ENCODE data around the gene INS.

INS gene

GRCh38 chr11:2160736-2161259, at the start of gene INS:
Gene INS, minus strand, starts transcription at chr11:2161209. Its CDS starts 238 bp downstream, at chr11:2160971.
- Histone ChIP-seq H3K4me1 (ENCODE audit: control insufficient read depth in 5 of 5, insufficient read depth in 5 of 5, low read length in 5 of 5) (peaks cover 0 to 2% (median 0%) of the 10 kb centered on the region in 5 donors), H3K9ac (ENCODE audit: low read length in 5 of 5) (no peak within 1 kb of the TSS), H3K9me3 (ENCODE audit: control insufficient read depth in 5 of 5, low read length in 5 of 5) (no peaks in the 10 kb centered on the region), H3K36me3 (ENCODE audit: control insufficient read depth in 5 of 5, insufficient read depth in 5 of 5, low read length in 5 of 5) (no peaks in the 10 kb centered on the region), H3K27me3 (ENCODE audit: control insufficient read depth in 5 of 5, insufficient read depth in 4 of 5, low read length in 5 of 5) (peaks cover 16 to 44% (median 33%) of the 10 kb centered on the region in 5 donors), H3K27ac (ENCODE audit: low read depth, low read length) (no peak within 1 kb of the TSS), H3K4me3 (ENCODE audit: low read depth in 1 of 5, low read length in 5 of 5) (no peak within 1 kb of the TSS)

- Histone ChIP-seq H3K9ac (ENCODE audit: low read length in 5 of 5) (no peak overlapping the region), H3K4me1 (ENCODE audit: control insufficient read depth in 5 of 5, insufficient read depth in 5 of 5, low read length in 5 of 5) (no peaks in the 10 kb centered on the region), H3K27ac (ENCODE audit: low read depth, low read length) (no peak overlapping the region), H3K9me3 (ENCODE audit: control insufficient read depth in 5 of 5, low read length in 5 of 5) (peaks cover 0 to 11% (median 9%) of the 10 kb centered on the region in 5 donors), H3K27me3 (ENCODE audit: control insufficient read depth in 5 of 5, insufficient read depth in 4 of 5, low read length in 5 of 5) (peaks cover 5 to 25% (median 12%) of the 10 kb centered on the region in 5 donors), H3K4me3 (ENCODE audit: low read depth in 1 of 5, low read length in 5 of 5) (no peak overlapping the region), H3K36me3 (ENCODE audit: control insufficient read depth in 5 of 5, insufficient read depth in 5 of 5, low read length in 5 of 5) (no peaks in the 10 kb centered on the region)
Measured at GRCh38 chr11:2210366-2211112, 49.5 kb upstream of the INS start.

- H3K27ac ChIP-seq (ENCODE audit: low read depth, low read length), result no peak overlapping the region
- H3K36me3 ChIP-seq (ENCODE audit: control insufficient read depth in 5 of 5, insufficient read depth in 5 of 5, low read length in 5 of 5), result no peaks in the 10 kb centered on the region
- H3K27me3 ChIP-seq (ENCODE audit: control insufficient read depth in 5 of 5, insufficient read depth in 4 of 5, low read length in 5 of 5), result peaks cover 5 to 25% (median 12%) of the 10 kb centered on the region in 5 donors
- H3K9me3 ChIP-seq (ENCODE audit: control insufficient read depth in 5 of 5, low read length in 5 of 5), result peaks cover 0 to 11% (median 9%) of the 10 kb centered on the region in 5 donors
- no peak overlapping the region for H3K4me3 ChIP-seq (ENCODE audit: low read depth in 1 of 5, low read length in 5 of 5)
- H3K9ac ChIP-seq (ENCODE audit: low read length in 5 of 5), result no peak overlapping the region
- H3K4me1 ChIP-seq (ENCODE audit: control insufficient read depth in 5 of 5, insufficient read depth in 5 of 5, low read length in 5 of 5), result no peaks in the 10 kb centered on the region
Measured at GRCh38 chr11:2209900-2210321, 48.9 kb upstream of the INS start.

- Histone ChIP-seq H3K9me3 (ENCODE audit: control insufficient read depth in 5 of 5, low read length in 5 of 5) (peaks cover 0 to 11% (median 9%) of the 10 kb centered on the region in 5 donors), H3K27me3 (ENCODE audit: control insufficient read depth in 5 of 5, insufficient read depth in 4 of 5, low read length in 5 of 5) (peaks cover 5 to 29% (median 12%) of the 10 kb centered on the region in 5 donors), H3K36me3 (ENCODE audit: control insufficient read depth in 5 of 5, insufficient read depth in 5 of 5, low read length in 5 of 5) (no peaks in the 10 kb centered on the region), H3K27ac (ENCODE audit: low read depth, low read length) (no peak overlapping the region), H3K4me3 (ENCODE audit: low read depth in 1 of 5, low read length in 5 of 5) (no peak overlapping the region), H3K9ac (ENCODE audit: low read length in 5 of 5) (no peak overlapping the region), H3K4me1 (ENCODE audit: control insufficient read depth in 5 of 5, insufficient read depth in 5 of 5, low read length in 5 of 5) (no peaks in the 10 kb centered on the region)
Measured at GRCh38 chr11:2209370-2209801, 48.4 kb upstream of the INS start.

GRCh38 chr11:2208691-2209369, 47.8 kb upstream of the INS start:
- H3K27ac ChIP-seq (ENCODE audit: low read depth, low read length), result no peak overlapping the region
- H3K36me3 ChIP-seq (ENCODE audit: control insufficient read depth in 5 of 5, insufficient read depth in 5 of 5, low read length in 5 of 5), result no peaks in the 10 kb centered on the region
- H3K4me1 ChIP-seq (ENCODE audit: control insufficient read depth in 5 of 5, insufficient read depth in 5 of 5, low read length in 5 of 5), result no peaks in the 10 kb centered on the region
- no peak overlapping the region for H3K9ac ChIP-seq (ENCODE audit: low read length in 5 of 5)
- H3K9me3 ChIP-seq (ENCODE audit: control insufficient read depth in 5 of 5, low read length in 5 of 5), result peaks cover 0 to 11% (median 9%) of the 10 kb centered on the region in 5 donors
- H3K27me3 ChIP-seq (ENCODE audit: control insufficient read depth in 5 of 5, insufficient read depth in 4 of 5, low read length in 5 of 5), result peaks cover 5 to 30% (median 12%) of the 10 kb centered on the region in 5 donors
- no peak overlapping the region for H3K4me3 ChIP-seq (ENCODE audit: low read depth in 1 of 5, low read length in 5 of 5)

- H3K4me1 ChIP-seq (ENCODE audit: control insufficient read depth in 5 of 5, insufficient read depth in 5 of 5, low read length in 5 of 5), result no peaks in the 10 kb centered on the region
- no peak overlapping the region for H3K9ac ChIP-seq (ENCODE audit: low read length in 5 of 5)
- no peaks in the 10 kb centered on the region for H3K36me3 ChIP-seq (ENCODE audit: control insufficient read depth in 5 of 5, insufficient read depth in 5 of 5, low read length in 5 of 5)
- H3K27ac ChIP-seq (ENCODE audit: low read depth, low read length), result no peak overlapping the region
- peaks cover 5 to 32% (median 12%) of the 10 kb centered on the region in 5 donors for H3K27me3 ChIP-seq (ENCODE audit: control insufficient read depth in 5 of 5, insufficient read depth in 4 of 5, low read length in 5 of 5)
- H3K9me3 ChIP-seq (ENCODE audit: control insufficient read depth in 5 of 5, low read length in 5 of 5), result peaks cover 0 to 11% (median 9%) of the 10 kb centered on the region in 5 donors
- no peak overlapping the region for H3K4me3 ChIP-seq (ENCODE audit: low read depth in 1 of 5, low read length in 5 of 5)
Measured at GRCh38 chr11:2207773-2208621, 47.0 kb upstream of the INS start.

GRCh38 chr11:2207212-2207611, 46.2 kb upstream of the INS start:
- Histone ChIP-seq H3K9ac (ENCODE audit: low read length in 5 of 5) (no peak overlapping the region), H3K36me3 (ENCODE audit: control insufficient read depth in 5 of 5, insufficient read depth in 5 of 5, low read length in 5 of 5) (no peaks in the 10 kb centered on the region), H3K27me3 (ENCODE audit: control insufficient read depth in 5 of 5, insufficient read depth in 4 of 5, low read length in 5 of 5) (peaks cover 5 to 29% (median 12%) of the 10 kb centered on the region in 5 donors), H3K4me1 (ENCODE audit: control insufficient read depth in 5 of 5, insufficient read depth in 5 of 5, low read length in 5 of 5) (no peaks in the 10 kb centered on the region), H3K9me3 (ENCODE audit: control insufficient read depth in 5 of 5, low read length in 5 of 5) (peaks cover 0 to 11% (median 9%) of the 10 kb centered on the region in 5 donors), H3K4me3 (ENCODE audit: low read depth in 1 of 5, low read length in 5 of 5) (no peak overlapping the region), H3K27ac (ENCODE audit: low read depth, low read length) (no peak overlapping the region)

- H3K9me3 ChIP-seq (ENCODE audit: control insufficient read depth in 5 of 5, low read length in 5 of 5), result peaks cover 0 to 11% (median 9%) of the 10 kb centered on the region in 5 donors
- no peaks in the 10 kb centered on the region for H3K36me3 ChIP-seq (ENCODE audit: control insufficient read depth in 5 of 5, insufficient read depth in 5 of 5, low read length in 5 of 5)
- no peak overlapping the region for H3K9ac ChIP-seq (ENCODE audit: low read length in 5 of 5)
- H3K4me1 ChIP-seq (ENCODE audit: control insufficient read depth in 5 of 5, insufficient read depth in 5 of 5, low read length in 5 of 5), result no peaks in the 10 kb centered on the region
- H3K27ac ChIP-seq (ENCODE audit: low read depth, low read length), result no peak overlapping the region
- no peak overlapping the region for H3K4me3 ChIP-seq (ENCODE audit: low read depth in 1 of 5, low read length in 5 of 5)
- peaks cover 5 to 28% (median 12%) of the 10 kb centered on the region in 5 donors for H3K27me3 ChIP-seq (ENCODE audit: control insufficient read depth in 5 of 5, insufficient read depth in 4 of 5, low read length in 5 of 5)
Measured at GRCh38 chr11:2205981-2206690, 45.1 kb upstream of the INS start.

- Histone ChIP-seq H3K4me1 (ENCODE audit: control insufficient read depth in 5 of 5, insufficient read depth in 5 of 5, low read length in 5 of 5) (no peaks in the 10 kb centered on the region), H3K4me3 (ENCODE audit: low read depth in 1 of 5, low read length in 5 of 5) (no peak overlapping the region), H3K9ac (ENCODE audit: low read length in 5 of 5) (no peak overlapping the region), H3K27me3 (ENCODE audit: control insufficient read depth in 5 of 5, insufficient read depth in 4 of 5, low read length in 5 of 5) (peaks cover 5 to 22% (median 7%) of the 10 kb centered on the region in 5 donors), H3K27ac (ENCODE audit: low read depth, low read length) (no peak overlapping the region), H3K9me3 (ENCODE audit: control insufficient read depth in 5 of 5, low read length in 5 of 5) (peaks cover 0 to 11% (median 9%) of the 10 kb centered on the region in 5 donors), H3K36me3 (ENCODE audit: control insufficient read depth in 5 of 5, insufficient read depth in 5 of 5, low read length in 5 of 5) (no peaks in the 10 kb centered on the region)
Measured at GRCh38 chr11:2205214-2205720, 44.3 kb upstream of the INS start.
